ENCODE measurements around the gene CAND2. TPM values are rescaled to one million over a fixed set of nuclear protein-coding genes. Genes with fewer than 3 reads are reported as not detected.
A peak's percentile ranks its signal among the peaks of the same experiment; 100 is the strongest.

CAND2 gene
- 10 to 100 TPM in 1 of 3 donors, 1 to 10 TPM in 2; 1.3 to 14.1 (median 1.4) TPM for total RNA-seq
- long read RNA-seq, donor 1, full-length matches to known transcripts: 1 of 17 reads
- long read RNA-seq, donor 1, partial matches to known transcripts: 14 of 17 reads
- long read RNA-seq, donor 1, other reads (novel, unspliced or antisense): 2 of 17 reads
- long read RNA-seq, donor 2, partial matches to known transcripts: 1 of 1 reads
- long read RNA-seq, donor 2, other reads (novel, unspliced or antisense): 0 of 1 reads

- intact Hi-C loops (cut with DNase I, micrococcal nuclease): no loop called here
- DNase-seq: peak in 2 of 3 donors; percentile 49 to 60
Measured at GRCh38 chr3:12796171-12797123, at the start of gene CAND2. CAND2 (plus strand) TSS chr3:12796680; CDS start chr3:12796721, 41 bp downstream.

DNA sequence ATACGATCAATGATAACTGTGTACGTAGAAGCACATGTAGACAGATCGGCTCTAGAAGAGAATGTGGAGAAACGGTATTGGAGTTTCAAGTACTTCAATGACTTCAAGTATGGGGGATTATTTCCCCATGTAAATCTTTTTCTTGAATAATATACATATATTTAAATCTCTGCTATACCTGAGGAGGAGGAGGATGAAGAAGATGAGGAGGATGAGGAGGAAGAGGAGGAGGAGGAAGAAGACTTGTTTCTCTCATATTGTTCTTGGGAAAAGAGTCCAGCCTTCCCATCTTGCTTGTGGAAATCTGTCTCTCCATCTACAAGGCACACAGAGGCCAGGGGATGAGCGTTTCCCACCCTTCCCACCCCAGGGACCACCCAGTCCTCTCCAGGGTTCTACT lies 48.0 kb upstream of the CAND2 start:
- Histone ChIP-seq H3K4me1 (ENCODE audit: low read depth) (no peaks in the 10 kb centered on the region), H3K36me3 (ENCODE audit: low read depth) (no peaks in the 10 kb centered on the region), H3K9me3 (no peaks in the 10 kb centered on the region), H3K4me3 (no peak overlapping the region)
- DNase-seq (no peak), ATAC-seq (no peak)
- intact Hi-C loops (cut with DNase I, micrococcal nuclease): no loop called here
- TF ChIP-seq CTCF (IDR thresholded peaks at IDR 0.05): no peak

More at GRCh38 chr3:12796171-12797123, at the start of gene CAND2:
- ATAC-seq: peak; percentile 76
- H3K4me3 ChIP-seq: no peak within 1 kb of the TSS
- TF ChIP-seq CTCF (IDR thresholded peaks at IDR 0.05): no peak
- no peaks in the 10 kb centered on the region for H3K36me3 ChIP-seq (ENCODE audit: low read depth)
- peaks cover 6% of the 10 kb centered on the region for H3K4me1 ChIP-seq (ENCODE audit: low read depth)
- no peaks in the 10 kb centered on the region for H3K9me3 ChIP-seq

DNA sequence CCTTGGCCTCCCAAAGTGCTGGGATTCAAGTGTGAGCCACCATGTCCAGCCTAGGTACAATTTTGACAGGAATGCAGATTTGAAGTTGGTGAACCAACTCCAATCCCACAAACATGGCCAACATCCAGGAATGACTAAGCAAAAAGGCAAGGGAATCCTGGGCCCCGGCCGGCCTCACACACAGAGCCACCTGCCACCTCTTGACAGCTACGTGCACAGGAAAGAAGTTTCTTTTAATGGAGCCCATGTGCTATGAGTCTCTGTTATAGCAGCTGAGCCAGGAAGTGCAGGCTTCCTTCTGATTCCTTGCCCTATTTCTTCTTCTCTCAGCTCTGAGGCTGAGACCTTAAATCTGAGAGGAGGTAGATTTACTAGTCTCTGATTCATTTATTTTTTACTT lies 46.3 kb upstream of the CAND2 start:
- H3K36me3 ChIP-seq (ENCODE audit: low read depth): no peaks in the 10 kb centered on the region
- intact Hi-C loops (cut with DNase I, micrococcal nuclease): no loop called here
- no peaks in the 10 kb centered on the region for H3K4me1 ChIP-seq (ENCODE audit: low read depth)
- peak; percentile 32 for ATAC-seq
- no peak for TF ChIP-seq CTCF (IDR thresholded peaks at IDR 0.05)
- no peak overlapping the region for H3K4me3 ChIP-seq
- no peaks in the 10 kb centered on the region for H3K9me3 ChIP-seq
- DNase-seq: no peak

DNA sequence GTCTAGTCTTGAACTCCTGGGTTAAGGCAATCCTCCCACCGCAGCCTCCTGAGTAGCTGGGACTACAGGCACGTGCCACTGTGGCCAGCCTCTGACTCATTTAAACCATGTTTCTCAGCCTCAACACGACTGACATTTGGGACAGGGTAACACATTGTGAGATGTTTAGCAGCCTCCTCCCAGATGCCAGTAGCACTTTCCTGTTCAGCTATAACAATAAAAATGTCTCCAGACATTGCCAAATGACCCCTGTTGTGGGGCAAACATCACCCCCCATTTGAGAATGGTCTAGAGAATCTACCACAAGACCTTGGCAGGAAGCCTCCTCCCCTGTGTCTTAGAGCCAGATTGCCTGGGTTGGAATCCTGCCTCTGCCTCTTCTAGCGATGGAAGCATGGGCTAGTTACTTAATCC lies 45.8 kb upstream of the CAND2 start:
- no peaks in the 10 kb centered on the region for H3K36me3 ChIP-seq (ENCODE audit: low read depth)
- DNase-seq (no peak), ATAC-seq (peak; percentile 32)
- TF ChIP-seq CTCF (IDR thresholded peaks at IDR 0.05): no peak
- intact Hi-C loops (cut with DNase I, micrococcal nuclease): no loop called here
- H3K9me3 ChIP-seq: no peaks in the 10 kb centered on the region
- no peak overlapping the region for H3K4me3 ChIP-seq
- no peaks in the 10 kb centered on the region for H3K4me1 ChIP-seq (ENCODE audit: low read depth)

GRCh38 chr3:12751571-12751970 lies 44.9 kb upstream of the CAND2 start:
- H3K4me1 ChIP-seq (ENCODE audit: low read depth): no peaks in the 10 kb centered on the region
- TF ChIP-seq CTCF (IDR thresholded peaks at IDR 0.05): no peak
- no peaks in the 10 kb centered on the region for H3K9me3 ChIP-seq
- no peak for DNase-seq
- H3K4me3 ChIP-seq: no peak overlapping the region
- intact Hi-C loops (cut with DNase I, micrococcal nuclease): no loop called here
- ATAC-seq: no peak
- no peaks in the 10 kb centered on the region for H3K36me3 ChIP-seq (ENCODE audit: low read depth)
